Stimulated activated memory B cell treated with anti-CD40 and anti-IgM and Interleukin-4, amounts not matched to agents 10 μg/mL and 1 μg/mL and 100 μg/mL, for 72 hours (primary cell): ENCODE measurements around the gene OBI1.

Experiments used
- ATAC-seq: fragments of 150-1000 bp; cut with Tn5 transposase; 2 replicates; pipeline ENCODE4 v1.10.0; 2021
- H3K27ac Mint-ChIP-seq: one replicate; pipeline ENCODE4 v1.8.0; 2022; ENCODE audit warnings: mild to moderate bottlenecking, mixed read lengths
- H3K27me3 Mint-ChIP-seq: one replicate; pipeline ENCODE4 v1.8.0; 2022; ENCODE audit warnings: mixed read lengths
- H3K36me3 Mint-ChIP-seq: one replicate; pipeline ENCODE4 v1.8.0; 2022; ENCODE audit warnings: mixed read lengths
- H3K4me1 Mint-ChIP-seq: one replicate; pipeline ENCODE4 v1.8.0; 2022; ENCODE audit warnings: mixed read lengths
- H3K4me3 Mint-ChIP-seq: one replicate; pipeline ENCODE4 v1.8.0; 2022; ENCODE audit warnings: mild to moderate bottlenecking, moderate library complexity, mixed read lengths
- H3K9me3 Mint-ChIP-seq: one replicate; pipeline ENCODE4 v1.8.0; 2022; ENCODE audit warnings: mixed read lengths

The OBI1 gene

DNA sequence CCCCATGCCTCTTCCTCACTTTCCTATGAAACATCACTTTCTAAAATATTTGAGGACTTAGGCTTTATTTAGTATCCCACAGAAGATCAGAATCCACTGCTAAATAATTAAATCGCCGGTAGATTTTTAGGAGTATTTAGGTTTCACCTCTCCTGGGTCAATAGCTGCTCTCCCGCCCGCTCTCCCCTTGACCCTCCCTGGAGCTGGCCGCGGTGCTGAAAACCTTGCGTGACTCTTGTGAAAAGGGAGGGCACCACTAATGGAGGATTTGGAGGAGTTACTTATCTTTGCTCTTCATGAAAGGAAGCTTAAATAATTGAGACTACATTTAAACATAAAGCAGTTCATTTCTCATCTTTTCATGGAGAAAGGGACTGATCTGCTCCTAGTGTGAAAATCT, 69.7 kb downstream of the OBI1 start:
- H3K4me3 Mint-ChIP-seq = no peak overlapping the region
- H3K27ac Mint-ChIP-seq = no peak overlapping the region
- peaks cover 4% of the 10 kb centered on the region for H3K36me3 Mint-ChIP-seq
- H3K9me3 Mint-ChIP-seq = peaks cover 11% of the 10 kb centered on the region
- H3K4me1 Mint-ChIP-seq = peaks cover 6% of the 10 kb centered on the region
- no peak for ATAC-seq
- H3K27me3 Mint-ChIP-seq = peaks cover 82% of the 10 kb centered on the region

GRCh38 chr13:78587395-78587794, 71.6 kb downstream of the OBI1 start:
- Mint-ChIP-seq H3K9me3 (peaks cover 11% of the 10 kb centered on the region), H3K27ac (no peak overlapping the region), H3K27me3 (peaks cover 64% of the 10 kb centered on the region), H3K36me3 (peaks cover 4% of the 10 kb centered on the region), H3K4me1 (peaks cover 6% of the 10 kb centered on the region), H3K4me3 (no peak overlapping the region)
- no peak for ATAC-seq

DNA sequence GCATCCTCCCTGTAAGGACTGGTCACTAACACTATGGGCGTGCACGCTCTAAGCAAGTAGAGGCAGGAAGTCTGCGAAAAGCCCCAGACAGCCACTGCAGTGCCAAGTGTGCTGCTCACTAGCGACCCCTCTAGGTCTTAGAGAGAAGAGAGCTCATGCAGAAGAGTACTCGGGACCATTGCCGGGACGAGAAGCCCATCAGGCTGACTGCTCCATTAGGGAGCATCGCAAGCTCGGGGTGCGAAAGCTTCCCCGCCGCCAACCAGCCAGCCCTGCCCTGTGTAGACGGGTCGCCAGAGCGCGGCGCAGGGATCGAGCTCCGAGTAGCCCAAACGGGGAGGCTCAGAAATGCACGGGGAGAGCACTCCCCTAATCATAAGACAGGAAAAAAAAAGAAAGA, 72.2 kb downstream of the OBI1 start:
- ATAC-seq = no peak
- H3K4me3 Mint-ChIP-seq = no peak overlapping the region
- peaks cover 6% of the 10 kb centered on the region for H3K4me1 Mint-ChIP-seq
- peaks cover 8% of the 10 kb centered on the region for H3K9me3 Mint-ChIP-seq
- H3K36me3 Mint-ChIP-seq = peaks cover 4% of the 10 kb centered on the region
- peaks cover 57% of the 10 kb centered on the region for H3K27me3 Mint-ChIP-seq
- H3K27ac Mint-ChIP-seq = no peak overlapping the region

DNA sequence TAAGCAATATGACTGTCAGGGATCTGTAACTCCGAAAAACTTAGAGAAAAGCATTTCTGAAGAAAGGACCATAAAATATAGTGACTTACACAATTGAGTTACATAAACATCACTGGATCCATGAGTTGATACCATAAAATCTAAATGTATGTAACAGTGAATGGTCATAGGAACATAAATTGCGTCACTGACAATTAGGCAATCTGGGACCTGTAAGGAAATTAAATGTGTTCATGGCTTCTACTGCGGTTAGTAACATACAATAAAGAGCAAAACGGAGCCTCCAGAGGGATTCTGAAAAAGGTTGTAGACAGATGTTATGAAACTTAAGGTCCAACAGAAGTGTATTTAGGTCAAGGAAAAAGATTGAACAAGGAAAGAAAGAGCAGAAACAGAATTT, 82.7 kb downstream of the OBI1 start:
- H3K9me3 Mint-ChIP-seq = no peaks in the 10 kb centered on the region
- no peak overlapping the region for H3K27ac Mint-ChIP-seq
- no peaks in the 10 kb centered on the region for H3K4me1 Mint-ChIP-seq
- no peak for ATAC-seq
- H3K36me3 Mint-ChIP-seq = no peaks in the 10 kb centered on the region
- no peak overlapping the region for H3K4me3 Mint-ChIP-seq
- H3K27me3 Mint-ChIP-seq = no peaks in the 10 kb centered on the region

- Mint-ChIP-seq H3K9me3 (no peaks in the 10 kb centered on the region), H3K27ac (no peak overlapping the region), H3K36me3 (no peaks in the 10 kb centered on the region), H3K27me3 (no peaks in the 10 kb centered on the region), H3K4me3 (no peak overlapping the region), H3K4me1 (no peaks in the 10 kb centered on the region)
- ATAC-seq = no peak
Observed at GRCh38 chr13:78572459-78572858, 86.5 kb downstream of the OBI1 start.

DNA sequence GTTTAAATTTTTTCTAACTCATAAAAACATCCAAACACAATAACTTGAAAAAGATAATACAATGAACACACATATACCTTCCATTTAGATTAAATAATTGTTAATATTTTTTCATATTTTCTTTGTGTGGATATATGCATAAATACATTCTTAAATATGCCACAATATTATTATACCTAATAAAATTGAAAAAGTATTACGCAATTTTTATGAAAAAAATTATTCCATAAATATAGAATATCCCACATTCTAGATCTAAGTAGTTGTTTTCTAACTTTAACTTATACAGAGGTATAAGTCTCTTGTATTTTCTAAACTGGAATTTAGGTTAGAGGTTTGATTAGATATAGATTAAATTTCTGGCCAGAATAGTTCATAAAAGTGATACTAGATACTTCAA, 89.9 kb downstream of the OBI1 start:
- no peak overlapping the region for H3K27ac Mint-ChIP-seq
- H3K4me3 Mint-ChIP-seq = no peak overlapping the region
- H3K4me1 Mint-ChIP-seq = no peaks in the 10 kb centered on the region
- no peaks in the 10 kb centered on the region for H3K9me3 Mint-ChIP-seq
- H3K27me3 Mint-ChIP-seq = peaks cover 8% of the 10 kb centered on the region
- no peak for ATAC-seq
- no peaks in the 10 kb centered on the region for H3K36me3 Mint-ChIP-seq

DNA sequence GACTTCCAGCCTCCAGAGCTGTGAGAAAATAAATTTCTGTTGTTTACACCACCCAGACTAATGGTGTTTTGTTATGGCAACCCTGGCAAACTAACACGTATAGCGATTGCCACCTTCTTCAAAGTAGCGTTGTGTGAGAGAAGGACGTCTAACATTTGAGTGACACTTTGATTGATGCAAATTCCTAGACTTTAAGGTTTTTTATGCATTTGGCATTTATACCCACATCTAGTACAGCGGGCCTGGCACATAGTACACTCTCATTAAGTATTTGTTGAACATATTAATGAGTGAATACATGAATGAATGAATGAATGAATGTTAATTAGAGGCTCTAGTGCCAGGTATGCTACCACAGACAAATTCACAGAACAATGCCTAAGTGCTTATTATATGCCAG, 92.3 kb downstream of the OBI1 start:
- Mint-ChIP-seq H3K36me3 (no peaks in the 10 kb centered on the region), H3K27ac (no peak overlapping the region), H3K4me1 (no peaks in the 10 kb centered on the region), H3K9me3 (no peaks in the 10 kb centered on the region), H3K4me3 (no peak overlapping the region), H3K27me3 (peaks cover 8% of the 10 kb centered on the region)
- ATAC-seq = no peak
